Stimulated activated CD8-positive, alpha-beta memory T cell treated with anti-CD3 and anti-CD28 coated beads, Interleukin-12 subunit alpha, Interleukin-12 subunit beta, amount 100 ng/mL, for 24 hours (primary cell): Measurements from ENCODE around the gene SETD1A.
A peak's percentile ranks its signal among the peaks of the same experiment; 100 is the strongest.

Experiments
- DNase-seq: peaks from one replicate; pipeline ENCODE4 v3.0.0-alpha.2; 2020; ENCODE audit errors: extremely low read depth

The SETD1A gene

DNA sequence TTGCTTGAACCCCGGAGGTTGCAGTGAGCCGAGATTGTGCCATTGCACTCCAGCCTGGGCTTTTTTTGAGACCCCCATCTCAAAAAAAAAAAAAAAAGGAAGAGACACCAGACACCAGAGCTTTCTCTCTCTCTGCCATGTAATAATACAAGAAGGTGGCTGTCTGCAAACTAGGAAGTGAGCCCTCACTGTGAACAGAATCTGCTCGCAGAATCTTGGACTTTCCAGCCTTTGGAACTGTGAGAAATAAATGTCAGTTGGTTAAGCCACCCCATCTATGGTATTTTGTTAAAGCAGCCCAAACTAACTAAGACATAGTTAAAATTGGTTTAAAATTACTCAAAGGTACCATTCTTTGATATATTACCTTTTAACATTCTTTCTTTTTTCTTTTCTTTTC is 63.0 kb downstream of the SETD1A start:
- DNase-seq, result no peak

- no peak for DNase-seq
These were observed 65.1 kb downstream of the SETD1A start for GRCh38 chr16:31022544-31023251.

- DNase-seq, result no peak
These were observed 65.7 kb downstream of the SETD1A start for GRCh38 chr16:31023252-31023602.

GRCh38 chr16:31023627-31024226 is 66.2 kb downstream of the SETD1A start:
- DNase-seq, result no peak

DNA sequence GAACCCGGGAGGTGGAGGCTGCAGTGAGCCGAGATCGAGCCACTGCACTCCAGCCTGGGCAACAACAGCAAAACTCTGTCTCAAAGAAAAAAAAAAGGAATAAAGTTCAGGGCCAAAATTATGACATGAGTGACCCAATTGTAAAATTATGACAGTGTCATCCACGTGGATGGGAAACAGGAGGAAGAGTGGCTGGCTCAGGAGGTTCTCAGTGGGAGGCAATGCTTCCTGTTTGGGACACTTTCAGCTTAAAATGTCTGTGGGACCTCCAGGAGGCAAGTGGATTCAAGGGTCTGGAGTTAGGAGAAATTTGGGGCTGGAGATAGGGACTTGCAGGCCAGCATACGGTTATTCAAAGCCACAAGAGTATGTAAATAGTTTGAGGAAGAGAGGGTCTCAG is 67.8 kb downstream of the SETD1A start:
- no peak for DNase-seq

DNA sequence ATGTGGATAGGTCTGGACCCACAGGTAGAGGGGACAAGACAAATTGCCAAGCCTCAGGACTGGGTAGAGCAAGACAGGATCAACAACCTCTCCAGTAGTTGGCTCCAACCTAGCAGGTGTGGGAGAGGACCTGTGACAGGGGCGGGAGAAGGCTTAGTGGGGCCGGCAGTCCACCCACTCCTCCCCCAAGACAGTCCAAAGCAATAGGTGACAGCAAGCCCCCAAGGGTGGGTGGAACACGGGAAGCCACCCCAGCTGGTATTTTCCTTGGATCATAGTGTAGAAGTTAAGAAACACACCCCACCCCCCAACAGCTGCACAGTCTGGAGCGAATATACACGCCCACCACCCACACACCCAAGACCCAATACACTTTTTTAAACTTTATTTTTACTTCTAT is 71.7 kb downstream of the SETD1A start:
- DNase-seq, result no peak

DNA sequence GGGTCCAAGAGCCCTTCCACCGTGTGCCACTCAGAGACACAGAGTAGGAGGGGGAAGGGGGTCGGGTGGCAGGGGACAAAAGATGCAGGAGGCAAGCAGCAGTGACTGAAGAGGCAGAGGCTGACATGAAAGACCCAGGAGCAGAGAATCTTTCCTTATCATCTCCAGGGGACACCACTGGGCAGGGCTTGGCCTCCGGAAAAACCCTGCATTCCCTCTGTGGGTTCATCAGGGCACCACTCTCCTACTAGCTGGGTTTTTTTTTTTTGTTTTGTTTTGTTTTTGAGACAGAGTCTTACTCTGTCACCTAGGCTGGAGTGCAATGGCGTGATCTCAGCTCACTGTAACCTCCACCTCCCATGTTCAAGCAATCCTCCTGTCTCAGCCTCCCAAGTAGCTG is 73.7 kb downstream of the SETD1A start:
- DNase-seq, result no peak

DNA sequence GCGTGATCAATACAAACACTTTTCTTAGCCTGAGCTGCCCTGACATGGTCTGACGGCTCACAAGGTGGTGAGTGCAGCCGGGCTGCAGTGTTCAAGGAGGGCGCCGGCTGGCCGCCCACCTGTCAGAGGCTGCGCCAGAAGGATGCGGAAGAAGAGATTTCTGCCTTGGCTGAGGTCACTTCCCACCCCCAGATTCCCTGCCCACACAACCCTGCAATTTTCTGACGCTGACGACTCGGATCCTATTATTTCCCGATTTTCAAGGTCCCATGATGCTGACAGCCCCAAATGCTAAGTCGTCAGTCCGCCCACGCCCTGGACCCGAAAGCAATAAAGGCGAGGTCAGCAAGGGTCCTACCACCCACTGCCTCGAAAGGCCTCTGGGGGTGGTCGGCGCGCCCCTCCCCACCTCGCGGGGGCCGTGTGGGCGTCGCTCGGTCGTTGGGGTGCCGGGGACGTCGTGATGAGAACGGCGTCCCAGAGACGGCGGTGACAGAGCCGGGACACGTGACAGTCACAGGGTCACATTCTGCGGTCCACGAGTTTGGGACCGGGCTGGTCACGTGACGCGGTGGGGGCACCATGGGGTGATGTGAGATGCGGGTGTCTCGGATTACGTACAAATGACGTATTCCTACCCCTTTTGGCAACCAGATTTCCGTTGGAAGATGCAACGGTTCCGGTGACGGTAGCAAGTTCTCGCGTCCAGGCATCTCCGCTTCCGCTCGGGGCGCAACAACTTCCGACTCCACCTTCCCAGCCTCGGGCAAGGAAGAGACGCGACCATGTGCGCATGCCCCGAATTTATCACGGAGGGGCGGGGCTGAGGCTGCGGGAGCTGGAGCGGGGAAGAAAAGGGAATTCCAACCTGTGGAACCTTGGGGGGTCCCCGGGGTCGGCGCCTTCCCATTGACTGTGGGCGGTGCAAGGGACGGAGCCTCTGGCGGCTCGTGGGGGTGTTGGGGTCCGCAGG is 75.5 kb downstream of the SETD1A start, which contains the start of gene STX4:
Gene STX4, plus strand, starts transcription at position 823 of the 973 bp plus-strand sequence. CDS start 248 bp downstream, outside the sequence.
- DNase-seq, result peak; percentile 93

DNA sequence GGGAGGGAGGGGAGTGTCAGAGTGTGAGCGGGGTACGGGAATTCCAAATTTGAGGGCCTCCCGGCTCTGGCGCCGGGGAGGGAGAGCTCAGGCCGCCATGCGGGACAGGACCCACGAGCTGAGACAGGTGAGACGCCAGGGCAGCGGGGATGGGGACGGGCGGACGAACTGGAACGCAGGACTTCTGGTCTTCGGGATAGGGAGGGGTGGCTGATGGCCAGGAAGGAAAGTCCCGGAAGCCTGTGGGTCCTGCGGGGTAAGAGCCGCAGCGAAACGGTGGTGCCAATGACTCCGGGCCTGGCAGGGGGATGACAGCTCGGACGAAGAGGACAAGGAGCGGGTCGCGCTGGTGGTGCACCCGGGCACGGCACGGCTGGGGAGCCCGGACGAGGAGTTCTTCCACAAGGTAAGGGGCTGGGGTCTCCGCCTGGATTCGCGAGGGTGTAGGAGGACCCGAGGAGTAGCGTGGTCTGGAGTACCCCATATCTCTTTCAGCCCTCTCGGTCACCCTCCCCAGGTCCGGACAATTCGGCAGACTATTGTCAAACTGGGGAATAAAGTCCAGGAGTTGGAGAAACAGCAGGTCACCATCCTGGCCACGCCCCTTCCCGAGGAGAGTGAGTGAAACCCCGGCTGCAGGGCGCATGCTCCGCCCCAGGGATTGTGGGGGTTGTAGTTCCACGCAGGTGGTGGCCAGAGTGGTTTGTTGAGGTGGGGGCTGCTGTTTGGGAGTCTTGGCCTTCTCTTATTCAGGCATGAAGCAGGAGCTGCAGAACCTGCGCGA is 76.3 kb downstream of the SETD1A start:
- DNase-seq, result peak; percentile 81
